DMS53 (cell line): ENCODE measurements around the gene GOLGA8S.
"Not testable (repeated sequence)": the region's sequence is repeated elsewhere in the genome, so short reads cannot be mapped to it uniquely, and the experiment has no call there.

Experiments
- DNase-seq: peaks from one replicate; lab custom pipeline; 2025; lab: John Stamatoyannopoulos, UW

The GOLGA8S gene, protein sequence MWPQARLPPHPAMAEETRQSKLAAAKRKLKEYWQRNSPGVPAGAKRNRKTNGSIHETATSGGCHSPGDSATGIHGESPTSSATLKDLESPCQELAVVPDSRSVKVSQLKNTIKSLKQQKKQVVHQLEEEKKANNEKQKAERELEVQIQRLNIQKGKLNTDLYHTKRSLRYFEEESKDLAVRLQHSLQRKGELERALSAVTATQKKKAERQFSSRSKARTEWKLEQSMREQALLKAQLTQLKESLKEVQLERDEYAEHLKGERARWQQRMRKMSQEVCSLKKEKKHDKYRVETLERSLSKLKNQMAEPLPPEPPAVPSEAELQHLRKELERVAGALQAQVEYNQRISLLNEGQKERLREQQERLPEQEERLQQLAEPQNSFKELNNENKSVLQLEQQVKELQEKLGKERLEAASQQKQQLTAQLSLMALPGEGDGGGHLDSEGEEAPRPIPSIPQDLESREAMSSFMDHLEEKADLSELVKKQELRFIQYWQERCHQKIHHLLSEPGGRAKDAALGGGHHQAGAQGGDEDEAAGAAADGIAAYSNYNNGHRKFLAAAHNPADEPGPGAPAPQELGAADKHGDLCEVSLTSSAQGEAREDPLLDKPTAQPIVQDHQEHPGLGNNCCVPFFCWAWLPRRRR

DNA sequence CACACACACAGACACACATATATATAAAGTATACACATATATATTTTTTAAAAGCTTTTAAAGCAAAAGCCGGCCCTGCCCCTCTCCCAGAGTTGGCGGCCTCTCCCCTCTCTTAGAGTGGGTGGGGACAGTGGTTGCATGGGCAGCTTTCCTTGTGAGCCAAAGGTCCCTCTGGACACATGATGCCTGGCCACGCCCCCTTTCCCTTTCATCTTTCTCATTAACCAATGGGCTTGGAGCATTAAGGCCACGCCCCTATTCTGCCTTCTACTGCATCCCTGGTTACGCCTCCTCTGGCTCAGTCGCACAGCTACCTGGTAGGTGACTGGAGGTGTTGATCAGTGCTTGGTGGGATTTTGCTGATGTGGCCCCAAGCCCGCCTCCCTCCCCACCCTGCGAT lies at the start of gene GOLGA8S:
Gene GOLGA8S (plus strand): TSS at position 301 of the 400 bp plus-strand sequence. CDS start 62 bp downstream, at position 363.
- DNase-seq, result not testable (repeated sequence)

DNA sequence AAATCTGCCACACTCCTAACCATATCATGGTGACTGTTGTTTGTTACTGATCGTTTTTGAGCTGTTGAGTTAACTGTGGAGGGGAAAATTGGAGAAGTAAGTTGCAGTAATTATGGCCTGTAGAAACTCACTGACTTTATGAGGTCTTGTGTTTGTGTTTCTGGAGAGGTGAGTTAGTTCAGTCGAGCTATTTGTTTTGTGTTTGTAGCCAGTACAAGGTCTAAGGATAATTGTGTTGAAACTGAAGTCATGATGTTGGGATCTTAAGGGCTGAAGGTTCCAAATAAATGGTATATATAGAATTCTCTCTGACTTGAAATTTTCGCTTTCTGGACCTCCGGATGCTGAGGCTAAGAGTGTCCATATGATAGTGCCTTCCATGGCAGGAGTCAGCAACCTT lies 49.7 kb upstream of the GOLGA8S start:
- not testable (repeated sequence) for DNase-seq

DNA sequence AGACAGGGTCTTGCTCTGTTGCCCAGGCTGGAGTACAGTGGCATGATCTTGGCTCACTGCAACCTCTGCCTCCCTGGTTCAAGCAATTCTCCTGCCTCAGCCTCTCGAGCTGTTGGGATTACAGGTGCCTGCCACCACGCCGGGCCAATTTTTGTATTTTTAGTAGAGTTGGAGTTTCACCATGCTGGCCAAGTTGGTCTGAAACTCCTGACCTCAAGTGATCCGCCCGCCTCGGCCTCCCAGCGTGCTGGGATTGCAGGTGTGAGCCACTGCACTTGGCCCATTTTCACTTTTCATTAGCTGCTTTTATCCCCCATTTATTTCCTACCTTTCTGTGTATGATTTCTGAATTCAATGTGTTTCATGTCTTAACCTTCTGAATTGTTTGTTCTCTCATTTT lies 48.6 kb upstream of the GOLGA8S start:
- DNase-seq, result not testable (repeated sequence)

DNA sequence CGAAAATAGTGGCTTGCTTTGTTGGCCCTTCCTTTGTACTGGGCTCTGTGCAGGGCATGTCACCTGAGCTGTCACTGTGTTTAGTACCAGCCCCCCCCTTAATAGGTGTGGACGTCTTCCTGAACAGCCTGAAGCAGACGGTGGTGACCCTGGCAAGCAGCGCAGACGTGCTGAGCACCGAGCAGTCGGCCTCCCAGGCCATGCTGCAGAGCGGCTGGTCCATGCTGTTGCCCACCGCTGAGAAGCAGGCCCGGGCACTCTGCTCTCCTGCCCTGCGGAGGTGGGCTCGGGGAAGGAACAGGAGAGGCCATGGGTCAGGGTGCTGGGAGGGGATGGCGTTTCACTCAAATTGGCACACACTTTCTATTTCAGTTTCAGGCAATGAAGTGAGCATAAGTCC lies 43.3 kb upstream of the GOLGA8S start:
- not testable (repeated sequence) for DNase-seq

DNA sequence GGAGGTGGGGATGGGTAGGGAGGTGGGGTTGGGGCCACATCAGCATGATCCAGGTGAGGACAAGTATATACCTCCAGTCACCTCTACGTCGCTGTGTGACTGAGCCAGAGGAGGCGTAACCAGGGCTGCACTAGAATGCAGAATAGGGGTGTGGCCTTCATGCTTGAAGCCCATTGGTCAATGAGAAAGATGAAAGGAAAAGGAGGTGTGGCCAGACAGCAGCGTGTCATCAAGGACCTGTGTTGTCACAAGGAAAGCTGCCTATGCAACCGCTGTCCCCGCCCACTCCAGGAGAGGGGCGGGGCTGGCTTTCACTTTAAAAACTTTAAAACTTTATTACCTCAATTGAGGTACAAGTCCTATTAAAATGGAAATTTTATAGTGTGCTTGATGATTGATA lies 20.5 kb upstream of the GOLGA8S start, which contains the start of gene GOLGA6L26:
Gene GOLGA6L26 (minus strand): TSS at position 101 of the 400 bp plus-strand sequence. CDS start 61 bp downstream, at position 40.
- DNase-seq, result not testable (repeated sequence)

DNA sequence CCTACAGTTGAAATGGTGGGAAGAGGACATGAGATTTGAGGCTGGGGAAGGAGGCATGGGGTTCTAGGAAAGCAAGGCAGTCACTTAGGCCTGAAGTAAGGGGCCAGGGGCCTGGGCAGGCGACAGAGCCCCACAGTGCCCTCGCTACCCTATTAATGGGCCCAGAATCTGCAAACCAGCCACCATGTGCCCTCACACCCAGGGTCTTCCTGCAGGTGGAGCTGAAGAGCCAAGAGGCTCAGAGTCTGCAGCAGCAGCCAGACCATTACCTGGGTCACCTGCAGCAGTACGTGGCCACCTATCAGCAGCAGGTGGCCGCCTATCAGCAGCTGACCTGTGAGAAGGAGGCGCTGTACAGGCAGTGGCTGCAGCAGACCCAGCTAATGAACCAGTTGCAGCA lies 8.1 kb downstream of the GOLGA8S start:
- not testable (repeated sequence) for DNase-seq

DNA sequence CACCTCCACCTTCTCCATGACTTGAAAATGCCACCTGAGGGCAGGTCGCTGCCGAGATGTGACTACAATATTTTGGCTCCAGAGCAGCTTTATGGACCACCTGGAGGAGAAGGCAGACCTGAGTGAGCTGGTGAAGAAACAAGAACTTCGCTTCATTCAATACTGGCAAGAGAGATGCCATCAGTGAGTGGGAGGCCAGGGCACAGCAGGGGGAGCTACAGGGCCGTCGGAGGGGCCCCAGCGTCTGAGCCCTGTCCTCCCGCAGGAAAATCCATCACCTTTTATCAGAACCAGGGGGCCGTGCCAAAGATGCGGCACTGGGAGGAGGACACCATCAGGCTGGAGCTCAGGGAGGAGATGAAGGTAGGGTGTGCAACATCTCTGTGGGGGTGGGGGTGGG lies 9.7 kb downstream of the GOLGA8S start:
- not testable (repeated sequence) for DNase-seq

DNA sequence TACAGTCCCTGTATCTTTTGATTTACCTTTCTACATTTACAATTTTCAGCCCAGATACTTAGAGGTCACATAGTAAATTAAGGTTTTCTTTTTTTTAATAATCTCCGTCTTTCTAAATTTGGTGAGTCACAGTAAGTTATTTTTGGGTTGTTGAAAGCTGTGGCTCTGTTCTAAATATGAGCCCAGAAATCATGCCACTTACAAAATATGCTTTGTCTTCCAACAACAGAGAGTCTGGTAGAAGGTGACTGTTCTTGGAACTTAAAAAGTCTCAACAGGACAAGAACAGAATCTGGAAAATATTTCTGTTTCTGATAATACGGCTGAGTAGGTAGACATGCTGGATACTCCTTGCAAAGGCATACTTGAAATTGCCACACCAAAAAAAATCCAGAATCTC lies 16.0 kb downstream of the GOLGA8S start:
- no peak for DNase-seq

DNA sequence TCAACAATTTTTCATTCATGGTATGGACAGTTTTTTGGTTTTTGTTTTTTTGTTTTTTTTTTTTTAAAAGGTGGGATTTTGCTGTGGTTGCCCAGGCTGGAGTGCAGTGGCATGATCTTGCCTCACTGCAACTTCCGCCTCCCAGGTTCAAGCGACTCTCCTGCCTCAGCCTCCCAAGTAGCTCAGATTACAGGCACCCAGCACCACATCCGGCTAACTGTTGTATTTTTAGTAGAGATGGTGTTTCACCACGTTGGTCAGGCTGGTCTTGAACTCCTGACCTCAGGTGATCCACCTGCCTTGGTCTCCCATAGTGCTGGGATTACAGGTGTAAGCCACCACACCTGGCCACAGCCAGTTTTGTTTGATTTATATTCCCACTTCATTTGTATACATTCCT lies 16.6 kb downstream of the GOLGA8S start:
- not testable (repeated sequence) for DNase-seq

DNA sequence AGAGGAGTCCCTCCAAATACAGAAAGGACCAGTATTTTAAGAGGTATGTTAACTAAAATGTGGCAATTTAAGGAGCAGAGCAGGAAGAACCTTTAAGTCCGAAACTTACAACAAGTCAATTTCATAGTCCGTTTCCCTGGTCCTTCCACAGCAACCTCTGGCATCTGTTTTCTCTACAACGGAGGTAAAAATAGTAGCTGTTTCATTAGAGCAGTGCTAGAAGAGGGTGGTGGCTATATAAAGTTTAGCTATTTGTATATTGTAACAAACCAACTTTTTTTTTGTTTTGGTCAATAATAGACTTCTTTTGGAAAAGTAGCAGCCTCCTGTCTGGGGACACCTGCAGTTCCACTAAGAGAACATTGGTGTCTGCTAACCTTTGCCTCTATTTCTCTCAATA lies 17.3 kb downstream of the GOLGA8S start:
- DNase-seq, result not testable (repeated sequence)

DNA sequence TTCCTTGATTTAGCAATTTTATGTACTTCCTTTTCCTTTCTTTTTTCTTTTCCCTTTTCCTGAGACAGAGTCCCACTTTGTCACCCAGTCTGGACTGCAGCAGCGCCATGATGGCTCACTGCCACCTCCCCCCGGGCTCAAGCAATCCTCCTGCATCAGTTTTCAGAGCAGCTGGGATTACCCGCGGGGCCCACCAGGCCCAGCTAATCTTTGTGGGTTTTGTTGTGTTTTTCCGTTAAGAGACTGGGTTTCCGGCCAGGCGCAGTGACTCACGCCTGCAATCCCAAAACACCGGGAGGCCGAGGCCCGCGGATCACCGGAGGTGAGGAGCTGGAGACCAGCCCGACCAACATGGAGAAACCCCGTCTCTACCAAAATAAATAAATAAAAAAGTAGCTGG lies 17.7 kb downstream of the GOLGA8S start:
- DNase-seq, result no peak

DNA sequence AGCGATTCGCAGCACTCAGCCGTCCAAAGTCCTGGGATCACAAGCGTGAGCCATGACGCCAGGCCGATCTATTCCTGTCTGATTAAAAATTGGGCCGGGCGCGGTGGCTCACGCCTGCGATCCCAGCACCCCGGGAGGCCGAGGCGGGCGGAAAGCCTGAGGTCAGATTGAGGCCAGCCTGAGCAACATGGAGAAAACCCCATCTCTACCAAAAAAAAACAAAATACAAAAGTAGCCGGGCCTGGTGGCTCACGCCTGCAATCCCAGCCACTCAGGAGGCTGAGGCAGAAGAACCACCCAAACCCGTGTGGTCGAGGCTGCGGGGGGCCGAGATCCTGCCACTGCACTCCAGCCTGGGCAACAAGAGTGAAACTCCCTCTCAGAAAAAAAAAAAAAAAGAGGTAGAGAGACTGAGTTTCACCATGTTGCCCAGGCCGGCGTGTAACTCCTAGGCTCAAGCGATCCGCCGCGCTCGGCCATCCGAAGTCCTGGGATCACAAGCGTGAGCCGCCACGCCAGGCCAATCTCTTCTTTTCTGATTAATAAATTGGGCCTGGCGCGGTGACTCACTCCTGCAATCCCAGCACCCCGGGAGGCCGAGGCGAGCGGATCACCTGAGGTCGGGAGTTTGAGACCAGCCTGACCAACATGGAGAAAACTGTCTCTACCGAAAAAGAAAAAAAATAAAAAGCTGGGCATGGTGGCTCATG lies 18.5 kb downstream of the GOLGA8S start:
- not testable (repeated sequence) for DNase-seq

DNA sequence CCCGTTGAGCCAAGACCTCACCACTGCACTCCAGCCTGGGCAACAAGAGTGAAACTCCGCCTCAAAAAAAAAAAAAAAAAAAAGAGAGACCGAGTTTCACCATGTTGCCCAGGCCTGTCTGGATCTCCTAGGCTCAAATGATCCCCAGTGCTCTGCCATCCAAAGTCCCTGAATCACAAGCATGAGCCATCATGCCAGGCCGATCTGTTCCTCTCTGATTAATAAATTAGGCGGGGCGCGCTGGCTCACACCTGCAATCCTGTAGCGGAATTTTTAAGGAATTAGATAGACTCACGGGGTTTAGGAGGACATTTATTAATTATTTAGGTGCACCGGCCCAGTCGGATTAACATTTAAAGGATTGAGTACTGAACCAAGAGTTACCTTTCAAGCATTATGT lies 19.7 kb downstream of the GOLGA8S start:
- not testable (repeated sequence) for DNase-seq

DNA sequence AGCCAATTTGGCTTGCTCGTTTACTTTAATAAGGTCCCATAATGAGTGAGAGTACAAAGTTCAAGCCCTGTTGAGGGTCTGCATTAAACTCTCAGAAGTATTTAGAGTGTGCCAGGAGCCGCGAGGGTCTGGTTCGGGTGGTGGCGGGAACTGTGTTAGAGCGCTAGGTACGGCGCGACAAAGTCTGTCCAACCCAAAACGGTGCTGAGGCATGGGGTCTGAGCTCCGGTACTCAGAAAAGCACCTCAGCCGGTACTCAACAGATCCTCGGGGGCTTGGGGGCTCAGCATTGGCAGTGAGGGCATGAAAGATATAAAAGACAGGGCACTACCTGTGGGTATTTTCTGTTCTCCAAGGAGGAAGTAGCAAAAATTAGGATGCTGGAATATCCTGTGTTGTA lies 24.4 kb downstream of the GOLGA8S start:
- not testable (repeated sequence) for DNase-seq

DNA sequence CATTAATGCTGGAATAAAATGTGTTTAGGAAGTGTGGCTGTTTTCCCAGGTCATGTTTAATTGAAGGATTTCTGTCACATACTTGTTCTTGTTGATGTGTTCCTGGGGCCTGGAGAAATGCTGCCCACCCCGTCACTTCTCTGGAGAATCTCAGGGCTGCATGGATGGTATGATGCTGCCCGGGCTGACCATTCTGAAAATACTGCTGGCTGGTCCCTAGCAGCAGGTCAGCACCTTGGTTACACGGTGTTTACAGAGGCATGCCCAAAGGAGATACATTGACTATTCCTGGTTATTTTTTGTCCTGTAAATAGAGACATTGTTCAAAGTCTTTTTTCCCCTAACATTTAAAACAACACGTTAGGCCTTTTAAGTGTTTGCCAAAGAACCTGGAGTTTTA lies 26.2 kb downstream of the GOLGA8S start:
- not testable (repeated sequence) for DNase-seq

DNA sequence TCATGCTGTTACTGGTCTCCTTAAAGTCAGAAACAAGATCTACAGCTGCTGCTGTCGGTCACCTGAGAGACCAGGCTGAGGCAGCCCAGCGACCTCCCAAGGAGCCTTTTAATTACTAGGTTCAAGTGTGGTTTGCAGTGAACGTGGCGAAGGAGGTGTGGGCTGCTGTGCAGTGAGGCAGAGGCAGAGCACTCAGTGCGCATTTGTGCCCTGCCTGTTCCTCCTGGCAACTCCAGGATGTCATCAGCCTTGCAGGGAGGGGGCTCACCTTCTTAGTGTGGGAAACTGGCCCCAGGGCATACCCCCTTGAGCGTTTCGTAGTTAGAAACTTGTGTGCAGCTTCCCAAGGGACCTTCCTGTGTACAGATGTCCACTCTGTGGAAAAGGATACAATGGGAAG lies 26.6 kb downstream of the GOLGA8S start:
- not testable (repeated sequence) for DNase-seq

DNA sequence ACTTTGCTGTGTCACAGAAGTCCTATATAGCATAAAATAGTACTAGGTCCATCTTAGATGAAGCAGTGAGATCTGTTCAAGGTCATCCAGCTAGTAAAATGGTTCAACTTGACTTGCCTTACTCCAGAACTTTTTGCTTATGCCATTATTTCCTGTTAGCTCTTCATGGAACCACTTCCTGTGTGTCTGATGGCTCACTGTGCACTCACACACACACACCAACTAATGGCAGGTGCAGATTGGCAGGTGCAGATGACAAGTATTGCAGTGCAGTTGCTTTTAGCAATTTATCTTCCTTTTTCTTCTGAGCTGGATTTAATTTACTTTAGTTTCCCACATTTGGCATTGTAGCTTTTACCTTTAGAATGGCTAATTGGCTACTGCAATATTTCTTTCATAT lies 29.8 kb downstream of the GOLGA8S start:
- peak; percentile 54 for DNase-seq

DNA sequence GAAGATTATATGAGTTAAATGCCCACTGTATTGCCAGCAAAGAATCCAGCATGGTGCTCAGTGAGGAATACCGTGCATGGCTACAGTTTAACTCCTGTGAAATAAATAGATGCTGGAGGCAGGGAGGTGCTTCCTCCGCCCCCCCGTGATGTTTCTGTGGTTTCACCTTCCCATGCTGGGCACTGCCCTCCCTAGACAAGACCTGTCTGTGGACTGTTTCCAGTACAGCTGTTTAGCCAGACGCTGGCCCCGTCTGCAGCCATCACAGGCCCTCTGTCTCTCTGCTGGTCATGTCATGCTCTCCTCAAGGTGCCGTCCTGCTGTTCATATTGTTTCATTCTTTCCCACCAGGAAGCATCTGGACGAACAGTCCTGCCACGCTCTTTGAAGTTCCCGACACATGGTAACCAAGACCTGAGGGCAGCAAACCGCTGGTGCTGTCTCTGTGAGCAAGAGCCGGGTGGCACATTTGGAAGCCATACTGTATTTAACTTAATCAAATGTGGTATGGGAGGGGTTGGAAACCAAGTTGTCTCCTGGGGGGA lies 31.4 kb downstream of the GOLGA8S start:
- DNase-seq, result no peak

DNA sequence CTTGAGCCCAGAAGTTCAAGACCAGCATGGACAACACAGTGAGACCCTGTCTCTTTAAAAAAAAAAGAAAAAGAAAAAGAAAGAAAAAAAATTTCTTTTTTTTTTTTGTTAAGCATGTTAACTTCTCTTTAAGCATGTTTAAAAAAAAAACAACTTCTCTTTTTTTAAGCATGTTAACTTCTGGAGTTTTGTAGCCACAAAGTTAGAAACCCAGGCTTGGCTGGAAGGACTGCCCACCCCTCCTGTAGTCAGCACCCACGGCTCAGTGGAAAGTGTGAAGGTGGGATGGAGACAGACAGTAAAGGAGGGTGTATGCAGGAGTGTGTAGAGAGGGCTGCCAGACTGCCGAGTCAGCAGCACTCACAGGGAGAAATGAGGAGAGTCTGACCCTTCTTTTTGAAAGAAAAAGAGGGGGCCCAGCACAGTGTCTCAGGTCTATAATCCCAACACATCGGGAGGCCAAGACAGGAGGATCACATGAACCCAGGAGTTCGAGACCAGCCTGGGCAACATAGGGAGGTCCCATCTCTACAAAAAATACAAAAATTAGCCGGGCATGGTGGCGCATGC lies 33.2 kb downstream of the GOLGA8S start:
- DNase-seq, result no peak

DNA sequence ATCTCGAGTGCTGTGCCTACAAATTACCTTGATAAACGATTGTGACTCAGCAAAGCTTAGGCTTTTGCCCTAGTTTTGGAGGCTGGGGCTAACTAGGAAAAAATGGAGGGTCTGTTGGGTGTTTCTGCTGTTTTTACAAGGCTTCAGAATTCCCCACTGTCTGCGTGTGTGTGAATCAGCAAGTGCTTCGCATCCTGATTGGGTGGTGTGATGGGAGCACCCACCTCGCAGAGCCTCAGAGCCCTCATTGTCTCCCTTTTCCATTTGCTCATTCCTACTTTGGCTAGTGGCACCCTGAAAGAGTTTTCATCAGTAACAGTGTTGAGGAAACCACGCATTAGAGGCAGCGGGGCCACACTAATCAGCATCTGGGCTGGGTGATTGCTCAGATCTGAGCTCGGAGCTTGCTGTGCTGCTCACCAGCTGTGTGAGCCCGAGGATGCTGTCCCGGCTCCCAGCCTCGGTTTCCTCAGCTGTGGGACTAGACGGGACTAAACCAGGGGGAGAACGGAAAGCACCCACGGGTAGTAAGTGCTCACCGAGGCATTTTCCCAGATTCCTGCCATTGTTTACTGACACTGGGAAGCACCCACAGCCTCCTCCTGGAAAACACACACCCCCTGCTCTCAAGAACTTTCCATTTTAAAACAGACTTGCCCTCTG lies 40.6 kb downstream of the GOLGA8S start:
- DNase-seq, result no peak

DNA sequence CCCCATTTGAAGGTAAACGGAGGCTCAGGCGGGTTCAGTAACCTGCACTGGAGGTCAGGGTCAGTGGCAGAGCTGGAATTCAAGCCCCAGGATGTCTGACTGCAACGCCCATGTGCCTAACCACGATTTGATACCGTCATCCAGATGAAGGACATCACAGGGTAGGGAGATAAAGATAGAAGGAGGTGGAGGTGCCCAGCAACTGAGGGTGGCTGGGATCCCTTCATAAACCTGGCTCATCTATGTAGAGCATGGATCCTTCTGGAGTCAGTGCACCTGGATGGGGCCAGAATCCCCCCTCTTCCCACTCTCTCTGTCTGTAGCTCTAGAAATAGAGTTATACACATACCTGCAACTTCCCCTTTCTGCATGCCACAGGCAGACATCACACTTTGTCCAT lies 41.3 kb downstream of the GOLGA8S start:
- no peak for DNase-seq
